HEK293 (cell line): ENCODE measurements around the gene PFN2.
"Not testable (repeated sequence)": the region's sequence is repeated elsewhere in the genome, so short reads cannot be mapped to it uniquely, and the experiment has no call there.

Experiments used
- ZNF121 ChIP-seq: fragments of 450-650 bp; formaldehyde crosslinking; IDR thresholded peaks from 2 replicates; pipeline ENCODE4 v1.5.1; 2016; ENCODE audit warnings: missing biosample characterization, missing genetic modification characterization
- ZNF184 ChIP-seq: fragments of 450-650 bp; IDR thresholded peaks from 2 replicates; pipeline ENCODE4 v1.5.1; 2018; ENCODE audit warnings: missing biosample characterization, mild to moderate bottlenecking, missing genetic modification characterization
- TF ChIP-seq, protein P1 (sequence below): fragments of 450-650 bp; formaldehyde crosslinking; IDR thresholded peaks from 2 replicates; pipeline ENCODE4 v1.5.1; 2016; ENCODE audit warnings: missing biosample characterization, missing genetic modification characterization
- TF ChIP-seq, protein P2 (sequence below): fragments of 450-650 bp; formaldehyde crosslinking; IDR thresholded peaks from 2 replicates; pipeline ENCODE4 v1.5.1; 2017; ENCODE audit warnings: missing biosample characterization, missing genetic modification characterization
- TF ChIP-seq, protein P3 (sequence below): fragments of 450-650 bp; formaldehyde crosslinking; IDR thresholded peaks from 2 replicates; pipeline ENCODE4 v1.5.1; 2016; ENCODE audit warnings: missing biosample characterization, missing genetic modification characterization
- TF ChIP-seq, protein P4 (sequence below): fragments of 450-650 bp; formaldehyde crosslinking; IDR thresholded peaks from 2 replicates; pipeline ENCODE4 v1.5.1; 2016; ENCODE audit warnings: missing biosample characterization, missing genetic modification characterization

DNA sequence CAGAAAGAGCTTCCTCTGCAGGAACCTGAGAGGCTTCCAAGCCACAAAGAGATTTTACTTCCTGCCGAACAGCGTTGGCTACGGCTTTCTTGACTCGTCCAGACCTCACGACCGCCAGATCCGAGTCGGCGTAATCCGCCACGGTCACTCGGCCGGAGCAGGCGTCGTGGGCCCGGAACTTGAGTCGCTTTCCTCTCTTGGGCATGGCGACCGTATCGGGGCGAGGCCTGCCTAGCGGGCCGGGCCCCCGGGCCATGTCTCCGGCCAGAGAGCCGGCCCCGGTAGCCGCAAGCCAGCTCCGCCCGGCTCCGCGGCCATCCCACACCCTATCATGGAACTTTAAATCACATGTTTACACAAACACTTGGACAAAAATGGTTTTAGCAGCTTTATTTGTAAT is 12.4 kb upstream of the PFN2 start:
- not testable (repeated sequence) for TF ChIP-seq ZNF184, ZNF121 (tag by site-specific recombination)
- TF ChIP-seq, protein P1, sequence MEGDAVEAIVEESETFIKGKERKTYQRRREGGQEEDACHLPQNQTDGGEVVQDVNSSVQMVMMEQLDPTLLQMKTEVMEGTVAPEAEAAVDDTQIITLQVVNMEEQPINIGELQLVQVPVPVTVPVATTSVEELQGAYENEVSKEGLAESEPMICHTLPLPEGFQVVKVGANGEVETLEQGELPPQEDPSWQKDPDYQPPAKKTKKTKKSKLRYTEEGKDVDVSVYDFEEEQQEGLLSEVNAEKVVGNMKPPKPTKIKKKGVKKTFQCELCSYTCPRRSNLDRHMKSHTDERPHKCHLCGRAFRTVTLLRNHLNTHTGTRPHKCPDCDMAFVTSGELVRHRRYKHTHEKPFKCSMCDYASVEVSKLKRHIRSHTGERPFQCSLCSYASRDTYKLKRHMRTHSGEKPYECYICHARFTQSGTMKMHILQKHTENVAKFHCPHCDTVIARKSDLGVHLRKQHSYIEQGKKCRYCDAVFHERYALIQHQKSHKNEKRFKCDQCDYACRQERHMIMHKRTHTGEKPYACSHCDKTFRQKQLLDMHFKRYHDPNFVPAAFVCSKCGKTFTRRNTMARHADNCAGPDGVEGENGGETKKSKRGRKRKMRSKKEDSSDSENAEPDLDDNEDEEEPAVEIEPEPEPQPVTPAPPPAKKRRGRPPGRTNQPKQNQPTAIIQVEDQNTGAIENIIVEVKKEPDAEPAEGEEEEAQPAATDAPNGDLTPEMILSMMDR (tag by site-specific recombination): not testable (repeated sequence)
- TF ChIP-seq, protein P2, sequence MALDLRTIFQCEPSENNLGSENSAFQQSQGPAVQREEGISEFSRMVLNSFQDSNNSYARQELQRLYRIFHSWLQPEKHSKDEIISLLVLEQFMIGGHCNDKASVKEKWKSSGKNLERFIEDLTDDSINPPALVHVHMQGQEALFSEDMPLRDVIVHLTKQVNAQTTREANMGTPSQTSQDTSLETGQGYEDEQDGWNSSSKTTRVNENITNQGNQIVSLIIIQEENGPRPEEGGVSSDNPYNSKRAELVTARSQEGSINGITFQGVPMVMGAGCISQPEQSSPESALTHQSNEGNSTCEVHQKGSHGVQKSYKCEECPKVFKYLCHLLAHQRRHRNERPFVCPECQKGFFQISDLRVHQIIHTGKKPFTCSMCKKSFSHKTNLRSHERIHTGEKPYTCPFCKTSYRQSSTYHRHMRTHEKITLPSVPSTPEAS (tag by site-specific recombination): not testable (repeated sequence)
- TF ChIP-seq, protein P3, sequence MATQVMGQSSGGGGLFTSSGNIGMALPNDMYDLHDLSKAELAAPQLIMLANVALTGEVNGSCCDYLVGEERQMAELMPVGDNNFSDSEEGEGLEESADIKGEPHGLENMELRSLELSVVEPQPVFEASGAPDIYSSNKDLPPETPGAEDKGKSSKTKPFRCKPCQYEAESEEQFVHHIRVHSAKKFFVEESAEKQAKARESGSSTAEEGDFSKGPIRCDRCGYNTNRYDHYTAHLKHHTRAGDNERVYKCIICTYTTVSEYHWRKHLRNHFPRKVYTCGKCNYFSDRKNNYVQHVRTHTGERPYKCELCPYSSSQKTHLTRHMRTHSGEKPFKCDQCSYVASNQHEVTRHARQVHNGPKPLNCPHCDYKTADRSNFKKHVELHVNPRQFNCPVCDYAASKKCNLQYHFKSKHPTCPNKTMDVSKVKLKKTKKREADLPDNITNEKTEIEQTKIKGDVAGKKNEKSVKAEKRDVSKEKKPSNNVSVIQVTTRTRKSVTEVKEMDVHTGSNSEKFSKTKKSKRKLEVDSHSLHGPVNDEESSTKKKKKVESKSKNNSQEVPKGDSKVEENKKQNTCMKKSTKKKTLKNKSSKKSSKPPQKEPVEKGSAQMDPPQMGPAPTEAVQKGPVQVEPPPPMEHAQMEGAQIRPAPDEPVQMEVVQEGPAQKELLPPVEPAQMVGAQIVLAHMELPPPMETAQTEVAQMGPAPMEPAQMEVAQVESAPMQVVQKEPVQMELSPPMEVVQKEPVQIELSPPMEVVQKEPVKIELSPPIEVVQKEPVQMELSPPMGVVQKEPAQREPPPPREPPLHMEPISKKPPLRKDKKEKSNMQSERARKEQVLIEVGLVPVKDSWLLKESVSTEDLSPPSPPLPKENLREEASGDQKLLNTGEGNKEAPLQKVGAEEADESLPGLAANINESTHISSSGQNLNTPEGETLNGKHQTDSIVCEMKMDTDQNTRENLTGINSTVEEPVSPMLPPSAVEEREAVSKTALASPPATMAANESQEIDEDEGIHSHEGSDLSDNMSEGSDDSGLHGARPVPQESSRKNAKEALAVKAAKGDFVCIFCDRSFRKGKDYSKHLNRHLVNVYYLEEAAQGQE: not testable (repeated sequence)
- TF ChIP-seq, protein P4, sequence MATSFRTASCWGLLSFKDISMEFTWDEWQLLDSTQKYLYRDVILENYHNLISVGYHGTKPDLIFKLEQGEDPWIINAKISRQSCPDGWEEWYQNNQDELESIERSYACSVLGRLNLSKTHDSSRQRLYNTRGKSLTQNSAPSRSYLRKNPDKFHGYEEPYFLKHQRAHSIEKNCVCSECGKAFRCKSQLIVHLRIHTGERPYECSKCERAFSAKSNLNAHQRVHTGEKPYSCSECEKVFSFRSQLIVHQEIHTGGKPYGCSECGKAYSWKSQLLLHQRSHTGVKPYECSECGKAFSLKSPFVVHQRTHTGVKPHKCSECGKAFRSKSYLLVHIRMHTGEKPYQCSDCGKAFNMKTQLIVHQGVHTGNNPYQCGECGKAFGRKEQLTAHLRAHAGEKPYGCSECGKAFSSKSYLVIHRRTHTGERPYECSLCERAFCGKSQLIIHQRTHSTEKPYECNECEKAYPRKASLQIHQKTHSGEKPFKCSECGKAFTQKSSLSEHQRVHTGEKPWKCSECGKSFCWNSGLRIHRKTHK (tag by site-specific recombination): not testable (repeated sequence)
